Keratinocyte (primary cell): ENCODE data around the gene CEBPE. TPM values are rescaled to one million over a fixed set of nuclear protein-coding genes. Genes with fewer than 3 reads are reported as not detected.

Experiments
- DNase-seq: peaks from one replicate; pipeline ENCODE4 v3.0.0-alpha.2; 2011; ENCODE audit warnings: low read depth, missing footprints, low spot score
- FAIRE-seq: peaks from 2 replicates; lab custom pipeline; 2011; peaks lifted over from hg19 to GRCh38; lab: Jason Lieb, UNC
- H2AFZ ChIP-seq: 2 replicates; pipeline ENCODE4 v1.6.0; 2012; ENCODE audit warnings: low read length, control low read depth, inconsistent platforms; ENCODE audit not compliant: control insufficient read depth
- H3K27ac ChIP-seq: 2 replicates; pipeline ENCODE4 v1.5.1; 2011; ENCODE audit warnings: low read length; ENCODE audit not compliant: control insufficient read depth, insufficient read depth
- H3K27me3 ChIP-seq: 3 replicates; pipeline ENCODE4 v1.6.0; 2011; ENCODE audit warnings: low read length; ENCODE audit not compliant: control insufficient read depth, insufficient read depth; ENCODE audit errors: extremely low read depth
- H3K36me3 ChIP-seq, 2 experiments: 2 replicates in 1 of 2; 3 replicates in 1 of 2; pipeline ENCODE4 v1.5.1; 2011; ENCODE audit warnings: low read length in 2 of 2, mild to moderate bottlenecking in 1 of 2; ENCODE audit not compliant: control insufficient read depth in 2 of 2, insufficient read depth in 2 of 2; ENCODE audit errors: extremely low read depth in 1 of 2
- H3K4me1 ChIP-seq: 3 replicates; pipeline ENCODE4 v1.5.1; 2011; ENCODE audit warnings: low read length; ENCODE audit not compliant: control insufficient read depth, insufficient read depth; ENCODE audit errors: extremely low read depth
- H3K4me2 ChIP-seq: 3 replicates; pipeline ENCODE4 v1.6.0; 2011; ENCODE audit warnings: low read depth, low read length; ENCODE audit not compliant: control insufficient read depth, insufficient read depth; ENCODE audit errors: extremely low read depth
- H3K4me3 ChIP-seq, 3 experiments: fragments of 200-600 bp in 1 of 3; sonication (generic) in 1 of 3; 2 replicates in 2 of 3; 3 replicates in 1 of 3; pipeline ENCODE4 v1.5.1; 2011 to 2016; ENCODE audit warnings: low read length in 3 of 3, mild to moderate bottlenecking in 3 of 3, control low read depth in 2 of 3, inconsistent platforms in 1 of 3, low read depth in 1 of 3, mixed read lengths in 1 of 3, mixed run types in 1 of 3, moderate library complexity in 1 of 3; ENCODE audit not compliant: control insufficient read depth in 2 of 3, insufficient read depth in 2 of 3; ENCODE audit errors: extremely low read depth in 1 of 3
- H3K79me2 ChIP-seq: 2 replicates; pipeline ENCODE4 v1.6.0; 2012; ENCODE audit warnings: low read length; ENCODE audit not compliant: control insufficient read depth, insufficient read depth
- H3K9ac ChIP-seq: 3 replicates; pipeline ENCODE4 v1.6.0; 2011; ENCODE audit warnings: low read length; ENCODE audit not compliant: control insufficient read depth, insufficient read depth; ENCODE audit errors: extremely low read depth
- H3K9me1 ChIP-seq: 3 replicates; pipeline ENCODE4 v1.6.0; 2011; ENCODE audit warnings: low read length; ENCODE audit not compliant: control insufficient read depth, insufficient read depth; ENCODE audit errors: extremely low read depth
- H3K9me3 ChIP-seq: 2 replicates; pipeline ENCODE4 v1.5.1; 2012; ENCODE audit warnings: low read depth, low read length; ENCODE audit not compliant: control insufficient read depth
- H4K20me1 ChIP-seq: 3 replicates; pipeline ENCODE4 v1.6.0; 2011; ENCODE audit warnings: low read length; ENCODE audit not compliant: control insufficient read depth, insufficient read depth; ENCODE audit errors: extremely low read depth
- EZH2 ChIP-seq: IDR thresholded peaks from one replicate; pipeline ENCODE4 v1.6.1; 2012; ENCODE audit warnings: inconsistent platforms, mild to moderate bottlenecking, low read length, moderate library complexity
- dilution Hi-C: fragments of 300-500 bp; cut with MboI; formaldehyde crosslinking; loops from one replicate; pipeline ENCODE4 v1.7.0; 2020; ENCODE audit warnings: low sequenced_read_pairs; ENCODE audit not compliant: extremely low pct_ligation_motif_present
- polyA plus RNA-seq, 5 experiments: library from polyadenylated mRNA; depleted of rRNA in 3 of 5; stranded (reverse) in 3 of 5; stranded (forward) in 1 of 5; unstranded in 1 of 5; fragments of >200 nt; gene quantifications; 1 replicate in 1 of 5; 2 replicates in 3 of 5; 3 replicates in 1 of 5; pipeline versions ENCODE4 v1.2.1 to v1.2.3, GENCODE V29; 2011 to 2012; ENCODE audit warnings: missing spikeins in 2 of 5, low read depth in 1 of 5, low replicate concordance in 1 of 5
- TF ChIP-seq, protein P1 (sequence below), 3 experiments: IDR thresholded peaks in 1 of 3; conservative IDR thresholded peaks in 1 of 3; optimal IDR thresholded peaks in 1 of 3; 2 replicates in 2 of 3; 3 replicates in 1 of 3; pipeline versions ENCODE3 to v1.5.1; 2011; ENCODE audit warnings: low read length in 3 of 3, mild to moderate bottlenecking in 3 of 3, moderate library complexity in 2 of 3, control low read depth in 1 of 3, inconsistent platforms in 1 of 3; ENCODE audit not compliant: insufficient read depth in 2 of 3; ENCODE audit errors: extremely low read depth in 1 of 3

CEBPE gene
- polyA plus RNA-seq, 1 donor (not counting 4 experiments of a cell fraction or from before 2014, with no cell fraction given): not detected

DNA sequence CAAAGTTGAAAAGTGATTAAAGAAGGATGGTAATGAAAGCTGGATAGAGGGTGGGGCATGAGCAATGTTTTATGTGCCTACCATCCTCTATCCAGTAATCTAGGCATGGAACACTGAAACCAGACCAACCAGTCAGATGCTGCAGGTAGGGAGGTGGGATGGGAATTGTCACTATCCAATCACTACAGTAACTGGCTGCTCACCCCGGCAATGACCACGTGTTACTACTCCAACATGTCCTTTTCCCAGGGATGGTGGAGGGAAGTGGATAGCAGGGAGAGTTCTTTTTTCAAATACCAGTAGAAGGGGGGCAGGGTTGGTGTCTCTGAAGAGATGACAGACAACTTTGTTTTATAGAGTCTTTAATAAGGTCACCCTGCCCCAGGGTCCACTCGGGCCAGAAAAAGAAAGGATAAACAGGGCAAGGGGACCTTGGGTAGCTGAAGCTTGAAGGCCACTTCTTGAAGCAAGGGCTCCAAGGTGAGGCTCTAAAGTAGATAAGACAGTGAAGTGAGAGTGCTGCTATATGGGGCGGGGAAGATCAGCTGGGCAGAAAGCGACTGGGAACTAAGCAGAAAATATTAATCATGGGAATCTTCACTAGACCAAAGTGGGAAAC is 47.0 kb downstream of the CEBPE start:
- Histone ChIP-seq H2AFZ (no peak overlapping the region), H3K36me3 (peaks cover 31 to 50% of the 10 kb centered on the region in 2 experiments), H3K4me3 (peak overlapping the region in 1 of 3 experiments; percentile 83), H3K27me3 (no peaks in the 10 kb centered on the region), H4K20me1 (peaks cover 12% of the 10 kb centered on the region), H3K9me3 (no peaks in the 10 kb centered on the region), H3K4me2 (peak overlapping the region; percentile 93), H3K9me1 (no peaks in the 10 kb centered on the region), H3K27ac (peak overlapping the region; percentile 87), H3K9ac (peak overlapping the region; percentile 92), H3K4me1 (peaks cover 23% of the 10 kb centered on the region), H3K79me2 (peaks cover 41% of the 10 kb centered on the region)
- DNase-seq (no peak), FAIRE-seq (no peak)
- TF ChIP-seq EZH2: no peak
- TF ChIP-seq, protein P1, sequence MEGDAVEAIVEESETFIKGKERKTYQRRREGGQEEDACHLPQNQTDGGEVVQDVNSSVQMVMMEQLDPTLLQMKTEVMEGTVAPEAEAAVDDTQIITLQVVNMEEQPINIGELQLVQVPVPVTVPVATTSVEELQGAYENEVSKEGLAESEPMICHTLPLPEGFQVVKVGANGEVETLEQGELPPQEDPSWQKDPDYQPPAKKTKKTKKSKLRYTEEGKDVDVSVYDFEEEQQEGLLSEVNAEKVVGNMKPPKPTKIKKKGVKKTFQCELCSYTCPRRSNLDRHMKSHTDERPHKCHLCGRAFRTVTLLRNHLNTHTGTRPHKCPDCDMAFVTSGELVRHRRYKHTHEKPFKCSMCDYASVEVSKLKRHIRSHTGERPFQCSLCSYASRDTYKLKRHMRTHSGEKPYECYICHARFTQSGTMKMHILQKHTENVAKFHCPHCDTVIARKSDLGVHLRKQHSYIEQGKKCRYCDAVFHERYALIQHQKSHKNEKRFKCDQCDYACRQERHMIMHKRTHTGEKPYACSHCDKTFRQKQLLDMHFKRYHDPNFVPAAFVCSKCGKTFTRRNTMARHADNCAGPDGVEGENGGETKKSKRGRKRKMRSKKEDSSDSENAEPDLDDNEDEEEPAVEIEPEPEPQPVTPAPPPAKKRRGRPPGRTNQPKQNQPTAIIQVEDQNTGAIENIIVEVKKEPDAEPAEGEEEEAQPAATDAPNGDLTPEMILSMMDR (optimal IDR thresholded peaks at IDR 0.05 in 1 of 3, IDR thresholded peaks at IDR 0.05 in 1 of 3, conservative IDR thresholded peaks at IDR 0.05 in 1 of 3; ENCODE audit: extremely low read depth in 1 of 3, insufficient read depth in 2 of 3, low read length in 3 of 3): no peak
- dilution Hi-C loops: no loop called here

DNA sequence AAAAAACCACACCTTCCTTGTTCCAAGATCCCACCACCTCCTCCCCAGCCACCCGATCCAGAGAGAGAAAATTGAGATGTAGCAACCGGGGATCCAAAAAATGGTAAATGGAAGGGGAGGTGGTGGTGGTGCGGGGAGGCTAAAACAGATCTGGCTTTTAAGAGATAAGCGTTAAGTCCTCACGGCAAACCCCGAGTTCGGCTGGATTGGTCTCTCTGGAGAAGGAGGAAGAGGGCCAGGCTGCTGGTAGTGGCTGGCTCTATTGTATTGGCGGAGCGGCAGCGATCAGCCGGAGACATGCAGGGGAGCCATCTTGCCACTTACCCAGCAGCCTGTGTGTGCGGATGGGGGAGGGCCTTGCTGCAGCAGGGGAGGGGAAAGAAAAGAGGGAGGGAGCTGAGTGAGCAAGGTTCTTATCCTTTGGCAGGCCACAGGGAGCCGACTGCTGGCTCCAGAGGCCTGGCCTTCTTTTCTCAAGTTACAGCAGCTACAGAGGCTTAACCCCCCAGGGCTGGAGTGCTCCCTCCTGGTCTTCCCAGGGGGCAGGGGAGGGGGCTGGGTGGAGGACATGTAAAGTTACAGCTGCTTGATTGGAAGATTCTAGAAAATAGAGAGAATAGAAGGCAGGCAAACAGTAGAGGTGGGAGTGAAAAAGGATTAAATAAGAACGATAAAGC is 47.7 kb downstream of the CEBPE start:
- Histone ChIP-seq H3K4me3 (peak overlapping the region; percentile 71 to 89 (median 83)), H3K79me2 (peaks cover 45% of the 10 kb centered on the region), H3K27ac (peak overlapping the region; percentile 87), H2AFZ (peak overlapping the region; percentile 83), H3K9me1 (peaks cover 1% of the 10 kb centered on the region), H3K9ac (peak overlapping the region; percentile 92), H3K36me3 (peaks cover 32 to 51% of the 10 kb centered on the region in 2 experiments), H3K4me1 (peaks cover 23% of the 10 kb centered on the region), H3K9me3 (no peaks in the 10 kb centered on the region), H4K20me1 (peaks cover 18% of the 10 kb centered on the region), H3K27me3 (no peaks in the 10 kb centered on the region), H3K4me2 (peak overlapping the region; percentile 93)
- FAIRE-seq (no peak), DNase-seq (no peak)
- dilution Hi-C loops: no loop called here
- TF ChIP-seq, protein P1 (optimal IDR thresholded peaks at IDR 0.05 in 1 of 3, IDR thresholded peaks at IDR 0.05 in 1 of 3, conservative IDR thresholded peaks at IDR 0.05 in 1 of 3; ENCODE audit: extremely low read depth in 1 of 3, insufficient read depth in 2 of 3, low read length in 3 of 3): no peak
- no peak for TF ChIP-seq EZH2
